ENCODE measurements around the gene XPO6.

XPO6 gene

DNA sequence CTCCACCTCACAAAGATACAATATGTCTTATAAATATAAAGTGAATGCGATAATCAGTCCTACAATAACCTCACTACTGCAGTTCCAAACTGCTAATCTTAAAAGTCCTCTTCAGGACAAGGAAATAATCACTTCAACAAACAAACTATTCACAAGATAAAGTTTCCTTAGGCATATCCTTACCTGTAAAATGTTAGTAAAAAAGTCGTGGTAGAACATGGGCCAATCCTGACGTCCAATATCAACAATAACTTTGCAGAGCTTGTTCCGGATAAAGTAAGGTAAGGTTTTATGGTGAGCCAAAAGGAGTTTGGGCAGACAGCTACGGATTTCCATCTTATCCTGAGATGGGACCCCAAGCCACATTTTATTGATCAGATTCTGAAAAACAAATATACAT lies 36.0 kb downstream of the XPO6 start:
- TF ChIP-seq, protein P1, sequence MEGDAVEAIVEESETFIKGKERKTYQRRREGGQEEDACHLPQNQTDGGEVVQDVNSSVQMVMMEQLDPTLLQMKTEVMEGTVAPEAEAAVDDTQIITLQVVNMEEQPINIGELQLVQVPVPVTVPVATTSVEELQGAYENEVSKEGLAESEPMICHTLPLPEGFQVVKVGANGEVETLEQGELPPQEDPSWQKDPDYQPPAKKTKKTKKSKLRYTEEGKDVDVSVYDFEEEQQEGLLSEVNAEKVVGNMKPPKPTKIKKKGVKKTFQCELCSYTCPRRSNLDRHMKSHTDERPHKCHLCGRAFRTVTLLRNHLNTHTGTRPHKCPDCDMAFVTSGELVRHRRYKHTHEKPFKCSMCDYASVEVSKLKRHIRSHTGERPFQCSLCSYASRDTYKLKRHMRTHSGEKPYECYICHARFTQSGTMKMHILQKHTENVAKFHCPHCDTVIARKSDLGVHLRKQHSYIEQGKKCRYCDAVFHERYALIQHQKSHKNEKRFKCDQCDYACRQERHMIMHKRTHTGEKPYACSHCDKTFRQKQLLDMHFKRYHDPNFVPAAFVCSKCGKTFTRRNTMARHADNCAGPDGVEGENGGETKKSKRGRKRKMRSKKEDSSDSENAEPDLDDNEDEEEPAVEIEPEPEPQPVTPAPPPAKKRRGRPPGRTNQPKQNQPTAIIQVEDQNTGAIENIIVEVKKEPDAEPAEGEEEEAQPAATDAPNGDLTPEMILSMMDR (IDR thresholded peaks at IDR 0.05; ENCODE audit: extremely low read depth, insufficient read depth, missing control alignments): no peak
- no peak for DNase-seq (ENCODE audit: low spot score)
- in situ Hi-C loops (cut with MboI; ENCODE audit: low pct_unique_long_range_greater_than_20kb, low sequenced_read_pairs, unreplicated experiment): no loop called here

- no peak for DNase-seq (ENCODE audit: low spot score)
- in situ Hi-C loops (cut with MboI; ENCODE audit: low pct_unique_long_range_greater_than_20kb, low sequenced_read_pairs, unreplicated experiment): no loop called here
- TF ChIP-seq, protein P1 (IDR thresholded peaks at IDR 0.05; ENCODE audit: extremely low read depth, insufficient read depth, missing control alignments): no peak
Measured at GRCh38 chr16:28172336-28172735, 39.4 kb downstream of the XPO6 start.

DNA sequence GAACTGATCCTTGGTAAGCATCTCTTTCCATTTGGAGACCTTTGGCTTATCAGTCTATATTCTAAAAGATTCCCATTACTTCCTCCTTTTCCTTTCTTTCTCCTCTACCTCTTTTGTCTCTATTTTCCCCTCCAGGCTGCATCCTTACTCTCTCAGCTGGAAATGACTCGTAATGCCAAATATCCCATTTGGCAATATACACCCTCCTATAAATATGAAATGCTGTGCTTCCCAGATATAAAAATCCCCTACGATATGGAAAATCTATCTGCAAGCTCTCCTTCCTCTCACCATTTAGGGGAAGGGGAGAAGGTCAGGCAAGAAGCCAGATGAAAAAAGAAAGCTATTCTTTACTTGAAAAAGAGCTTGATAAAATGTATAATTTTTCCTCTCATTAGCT lies 39.9 kb downstream of the XPO6 start:
- DNase-seq (ENCODE audit: low spot score): no peak
- in situ Hi-C loops (cut with MboI; ENCODE audit: low pct_unique_long_range_greater_than_20kb, low sequenced_read_pairs, unreplicated experiment): no loop called here
- TF ChIP-seq, protein P1 (IDR thresholded peaks at IDR 0.05; ENCODE audit: extremely low read depth, insufficient read depth, missing control alignments): no peak

DNA sequence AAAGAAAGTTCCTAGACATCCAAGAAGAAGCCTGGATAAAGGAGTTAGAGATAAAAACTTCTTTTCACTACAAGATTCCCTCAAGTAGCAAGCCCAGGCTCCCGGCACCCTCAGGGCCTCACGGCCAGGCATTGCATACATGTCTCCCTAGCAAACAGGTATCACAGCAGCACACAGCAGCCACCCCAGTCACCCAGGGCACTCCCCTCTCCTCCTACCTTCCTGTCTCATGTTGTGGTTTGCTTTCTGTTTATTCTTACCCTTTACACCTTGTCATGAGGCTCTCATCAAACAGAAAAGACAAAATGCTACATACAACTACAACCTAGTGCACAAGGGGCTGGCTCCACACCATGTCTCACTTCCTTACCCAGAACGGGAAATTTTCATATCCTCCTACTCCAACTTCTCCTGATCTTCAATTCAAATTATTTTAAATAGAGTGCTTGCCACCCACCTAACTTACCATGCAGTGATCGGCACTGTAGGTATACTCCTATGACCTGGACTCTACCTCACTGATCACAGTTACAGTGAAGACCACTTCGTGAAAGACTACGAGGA lies 42.7 kb downstream of the XPO6 start:
- TF ChIP-seq, protein P1 (IDR thresholded peaks at IDR 0.05; ENCODE audit: extremely low read depth, insufficient read depth, missing control alignments): no peak
- no peak for DNase-seq (ENCODE audit: low spot score)
- in situ Hi-C loops (cut with MboI; ENCODE audit: low pct_unique_long_range_greater_than_20kb, low sequenced_read_pairs, unreplicated experiment): no loop called here

- in situ Hi-C loops (cut with MboI; ENCODE audit: low pct_unique_long_range_greater_than_20kb, low sequenced_read_pairs, unreplicated experiment): no loop called here
- TF ChIP-seq, protein P1 (IDR thresholded peaks at IDR 0.05; ENCODE audit: extremely low read depth, insufficient read depth, missing control alignments): no peak
- DNase-seq (ENCODE audit: low spot score): no peak
Measured at GRCh38 chr16:28167730-28168129, 44.0 kb downstream of the XPO6 start.

- TF ChIP-seq, protein P1 (IDR thresholded peaks at IDR 0.05; ENCODE audit: extremely low read depth, insufficient read depth, missing control alignments): no peak
- DNase-seq (ENCODE audit: low spot score): no peak
- in situ Hi-C loops (cut with MboI; ENCODE audit: low pct_unique_long_range_greater_than_20kb, low sequenced_read_pairs, unreplicated experiment): no loop called here
Measured at GRCh38 chr16:28167221-28167620, 44.5 kb downstream of the XPO6 start.

Measured in GM13977 (cell line).